ENCODE measurements around the gene TMEM117. TPM values are rescaled to one million over a fixed set of nuclear protein-coding genes. Genes with fewer than 3 reads are reported as not detected.
A peak's percentile ranks its signal among the peaks of the same experiment; 100 is the strongest.

TMEM117 gene
- total RNA-seq, 1 experiment from 2014 or later, result 5.9 TPM

- TF ChIP-seq EZH2 (IDR thresholded peaks at IDR 0.05; ENCODE audit: borderline replicate concordance, low read depth, low read length, poor library complexity, severe bottlenecking), result no peak
- TF ChIP-seq, protein P1, sequence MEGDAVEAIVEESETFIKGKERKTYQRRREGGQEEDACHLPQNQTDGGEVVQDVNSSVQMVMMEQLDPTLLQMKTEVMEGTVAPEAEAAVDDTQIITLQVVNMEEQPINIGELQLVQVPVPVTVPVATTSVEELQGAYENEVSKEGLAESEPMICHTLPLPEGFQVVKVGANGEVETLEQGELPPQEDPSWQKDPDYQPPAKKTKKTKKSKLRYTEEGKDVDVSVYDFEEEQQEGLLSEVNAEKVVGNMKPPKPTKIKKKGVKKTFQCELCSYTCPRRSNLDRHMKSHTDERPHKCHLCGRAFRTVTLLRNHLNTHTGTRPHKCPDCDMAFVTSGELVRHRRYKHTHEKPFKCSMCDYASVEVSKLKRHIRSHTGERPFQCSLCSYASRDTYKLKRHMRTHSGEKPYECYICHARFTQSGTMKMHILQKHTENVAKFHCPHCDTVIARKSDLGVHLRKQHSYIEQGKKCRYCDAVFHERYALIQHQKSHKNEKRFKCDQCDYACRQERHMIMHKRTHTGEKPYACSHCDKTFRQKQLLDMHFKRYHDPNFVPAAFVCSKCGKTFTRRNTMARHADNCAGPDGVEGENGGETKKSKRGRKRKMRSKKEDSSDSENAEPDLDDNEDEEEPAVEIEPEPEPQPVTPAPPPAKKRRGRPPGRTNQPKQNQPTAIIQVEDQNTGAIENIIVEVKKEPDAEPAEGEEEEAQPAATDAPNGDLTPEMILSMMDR (conservative IDR thresholded peaks at IDR 0.05; ENCODE audit: low read depth, low read length), result no peak
- DNase-seq (ENCODE audit: low spot score), result peak; percentile 68
- H3K9me3 ChIP-seq (ENCODE audit: low read depth, low read length, poor library complexity, severe bottlenecking), result peaks cover 11% of the 10 kb centered on the region
Observed at GRCh38 chr12:44286336-44286735, 450.5 kb downstream of the TMEM117 start.

DNA sequence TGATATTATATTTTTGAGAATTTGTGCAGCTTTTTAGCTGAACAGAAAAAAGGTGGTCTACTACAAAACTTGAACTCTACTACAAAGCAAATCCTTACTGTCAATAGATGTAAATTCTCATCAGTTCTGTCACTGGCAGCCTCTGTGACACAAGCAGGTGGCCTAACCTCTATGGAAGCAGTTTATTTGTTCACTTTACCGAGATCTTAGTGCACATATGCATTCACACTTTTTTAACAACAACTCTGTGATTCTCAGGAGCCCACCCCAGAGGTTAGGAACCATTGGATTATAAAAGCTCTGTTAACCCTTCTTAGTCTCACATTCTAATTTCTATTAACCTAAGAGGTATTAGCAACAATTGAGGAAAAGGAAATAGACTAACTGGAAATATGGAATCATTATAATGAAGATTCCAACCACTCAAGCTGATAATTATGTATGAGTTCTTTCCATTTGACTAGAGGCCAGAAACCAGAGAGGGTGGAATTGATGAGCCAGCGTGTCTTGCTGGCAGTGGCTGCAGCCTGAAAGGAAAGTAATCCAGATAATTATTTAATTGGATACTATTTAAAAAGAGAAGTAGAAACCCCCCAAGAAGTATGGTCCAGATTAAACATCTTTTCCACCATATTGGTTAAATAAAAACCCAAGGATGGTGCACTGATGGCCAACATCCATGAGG lies 451.1 kb downstream of the TMEM117 start:
- no peaks in the 10 kb centered on the region for H3K36me3 ChIP-seq (ENCODE audit: insufficient read depth, low read length, poor library complexity, severe bottlenecking)
- ChIA-PET CTCF (no interaction called here), POLR2A (ENCODE audit: low non-redundant PET) (no interaction called here)
- no TSS peak for BruUV-seq (replicated peaks)
- H3K4me1 ChIP-seq (ENCODE audit: insufficient read depth, low read length, poor library complexity, severe bottlenecking), result peaks cover 26% of the 10 kb centered on the region
- no peak overlapping the region for H3K27ac ChIP-seq (ENCODE audit: low read depth, low read length, poor library complexity, severe bottlenecking)
- H3K9me3 ChIP-seq (ENCODE audit: low read depth, low read length, poor library complexity, severe bottlenecking), result peaks cover 11% of the 10 kb centered on the region
- intact Hi-C loops (cut with micrococcal nuclease; ENCODE audit: unreplicated experiment), result no loop called here
- no peaks in the 10 kb centered on the region for H3K27me3 ChIP-seq (replicated peaks; ENCODE audit: insufficient read depth, low read depth, low read length, poor library complexity)
- peak; percentile 72 for DNase-seq (ENCODE audit: low spot score)
- H3K4me3 ChIP-seq (ENCODE audit: low read depth, low read length, poor library complexity, severe bottlenecking), result no peak overlapping the region
- TF ChIP-seq, protein P1 (conservative IDR thresholded peaks at IDR 0.05; ENCODE audit: low read depth, low read length), result no peak
- TF ChIP-seq EZH2 (IDR thresholded peaks at IDR 0.05; ENCODE audit: borderline replicate concordance, low read depth, low read length, poor library complexity, severe bottlenecking), result no peak

More at GRCh38 chr12:44286336-44286735, 450.5 kb downstream of the TMEM117 start:
- intact Hi-C loops (cut with micrococcal nuclease; ENCODE audit: unreplicated experiment), result no loop called here
- BruUV-seq (replicated peaks), result no TSS peak
- H3K27ac ChIP-seq (ENCODE audit: low read depth, low read length, poor library complexity, severe bottlenecking), result no peak overlapping the region
- peaks cover 26% of the 10 kb centered on the region for H3K4me1 ChIP-seq (ENCODE audit: insufficient read depth, low read length, poor library complexity, severe bottlenecking)
- ChIA-PET POLR2A (ENCODE audit: low non-redundant PET) (no interaction called here), CTCF (no interaction called here)
- no peaks in the 10 kb centered on the region for H3K36me3 ChIP-seq (ENCODE audit: insufficient read depth, low read length, poor library complexity, severe bottlenecking)
- H3K4me3 ChIP-seq (ENCODE audit: low read depth, low read length, poor library complexity, severe bottlenecking), result no peak overlapping the region
- no peaks in the 10 kb centered on the region for H3K27me3 ChIP-seq (replicated peaks; ENCODE audit: insufficient read depth, low read depth, low read length, poor library complexity)

DNA sequence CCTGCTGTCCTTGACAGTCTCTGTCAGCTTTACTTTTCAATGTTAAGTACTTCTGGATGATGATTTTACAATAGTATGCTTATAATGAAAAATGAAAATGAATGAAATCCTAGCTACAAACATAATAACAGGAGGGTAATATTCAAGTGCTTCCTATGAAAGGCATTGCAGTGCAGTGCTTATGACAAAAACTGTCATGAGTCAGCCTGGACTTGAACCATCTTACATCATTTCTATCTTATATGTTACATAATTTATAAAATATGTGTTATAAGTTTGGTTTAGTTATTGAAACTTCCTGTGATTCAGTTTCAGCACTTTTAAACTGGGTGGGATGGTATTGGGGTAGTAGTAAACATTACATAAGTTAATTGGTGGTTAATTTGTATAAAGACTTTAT lies 451.7 kb downstream of the TMEM117 start:
- POLR2A ChIA-PET (ENCODE audit: low non-redundant PET), result no interaction called here

More for the DNA sequence above, 451.7 kb downstream of the TMEM117 start:
- BruUV-seq (replicated peaks), result no TSS peak
- TF ChIP-seq, protein P1 (conservative IDR thresholded peaks at IDR 0.05; ENCODE audit: low read depth, low read length), result no peak
- no peak for TF ChIP-seq EZH2 (IDR thresholded peaks at IDR 0.05; ENCODE audit: borderline replicate concordance, low read depth, low read length, poor library complexity, severe bottlenecking)
- Histone ChIP-seq H3K36me3 (ENCODE audit: insufficient read depth, low read length, poor library complexity, severe bottlenecking) (no peaks in the 10 kb centered on the region), H3K4me3 (ENCODE audit: low read depth, low read length, poor library complexity, severe bottlenecking) (no peak overlapping the region), H3K27me3 (replicated peaks; ENCODE audit: insufficient read depth, low read depth, low read length, poor library complexity) (no peaks in the 10 kb centered on the region), H3K9me3 (ENCODE audit: low read depth, low read length, poor library complexity, severe bottlenecking) (peaks cover 11% of the 10 kb centered on the region), H3K4me1 (ENCODE audit: insufficient read depth, low read length, poor library complexity, severe bottlenecking) (peaks cover 26% of the 10 kb centered on the region), H3K27ac (ENCODE audit: low read depth, low read length, poor library complexity, severe bottlenecking) (no peak overlapping the region)
- CTCF ChIA-PET, result no interaction called here
- intact Hi-C loops (cut with micrococcal nuclease; ENCODE audit: unreplicated experiment), result no loop called here
- DNase-seq (ENCODE audit: low spot score), result peak; percentile 42

Data from A673 (cell line).